ENCODE results near the gene COL6A3. TPM values are rescaled to one million over a fixed set of nuclear protein-coding genes. Genes with fewer than 3 reads are reported as not detected.

COL6A3 gene
- total RNA-seq, 6 experiments from 2014 or later = 4.5 to 21.1 (median 8.8) TPM

- 41% methylated on average over 4 of the region's 14 CpGs for WGBS (ENCODE audit: insufficient coverage, low coverage, low lambda C conversion rate, missing lambda C conversion rate)
- TF ChIP-seq POLR2A (IDR thresholded peaks at IDR 0.05) = no peak
- TF ChIP-seq, protein P1, sequence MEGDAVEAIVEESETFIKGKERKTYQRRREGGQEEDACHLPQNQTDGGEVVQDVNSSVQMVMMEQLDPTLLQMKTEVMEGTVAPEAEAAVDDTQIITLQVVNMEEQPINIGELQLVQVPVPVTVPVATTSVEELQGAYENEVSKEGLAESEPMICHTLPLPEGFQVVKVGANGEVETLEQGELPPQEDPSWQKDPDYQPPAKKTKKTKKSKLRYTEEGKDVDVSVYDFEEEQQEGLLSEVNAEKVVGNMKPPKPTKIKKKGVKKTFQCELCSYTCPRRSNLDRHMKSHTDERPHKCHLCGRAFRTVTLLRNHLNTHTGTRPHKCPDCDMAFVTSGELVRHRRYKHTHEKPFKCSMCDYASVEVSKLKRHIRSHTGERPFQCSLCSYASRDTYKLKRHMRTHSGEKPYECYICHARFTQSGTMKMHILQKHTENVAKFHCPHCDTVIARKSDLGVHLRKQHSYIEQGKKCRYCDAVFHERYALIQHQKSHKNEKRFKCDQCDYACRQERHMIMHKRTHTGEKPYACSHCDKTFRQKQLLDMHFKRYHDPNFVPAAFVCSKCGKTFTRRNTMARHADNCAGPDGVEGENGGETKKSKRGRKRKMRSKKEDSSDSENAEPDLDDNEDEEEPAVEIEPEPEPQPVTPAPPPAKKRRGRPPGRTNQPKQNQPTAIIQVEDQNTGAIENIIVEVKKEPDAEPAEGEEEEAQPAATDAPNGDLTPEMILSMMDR (IDR thresholded peaks at IDR 0.05) = no peak
- ATAC-seq = no peak
- Histone ChIP-seq H3K36me3 (no peaks in the 10 kb centered on the region), H3K27me3 (no peaks in the 10 kb centered on the region), H3K4me3 (no peak overlapping the region), H3K27ac (no peak overlapping the region), H3K4me1 (no peaks in the 10 kb centered on the region), H3K9me3 (no peaks in the 10 kb centered on the region)
- intact Hi-C loops (cut with DNase I) = no loop called here
- DNase-seq = no peak
These were observed 103.3 kb downstream of the COL6A3 start for GRCh38 chr2:237310515-237311114.

- H3K36me3 ChIP-seq = no peaks in the 10 kb centered on the region
- DNase-seq = no peak
- H3K9me3 ChIP-seq = no peaks in the 10 kb centered on the region
- no peaks in the 10 kb centered on the region for H3K27me3 ChIP-seq
- TF ChIP-seq, protein P1 (IDR thresholded peaks at IDR 0.05) = no peak
- TF ChIP-seq POLR2A (IDR thresholded peaks at IDR 0.05) = no peak
- no peak for ATAC-seq
- H3K4me1 ChIP-seq = no peaks in the 10 kb centered on the region
- intact Hi-C loops (cut with DNase I) = no loop called here
- WGBS (ENCODE audit: insufficient coverage, low coverage, low lambda C conversion rate, missing lambda C conversion rate) = 62% methylated on average over 4 of the region's 4 CpGs
- H3K27ac ChIP-seq = no peak overlapping the region
- no peak overlapping the region for H3K4me3 ChIP-seq
These were observed 104.5 kb downstream of the COL6A3 start for GRCh38 chr2:237309416-237309815.

DNA sequence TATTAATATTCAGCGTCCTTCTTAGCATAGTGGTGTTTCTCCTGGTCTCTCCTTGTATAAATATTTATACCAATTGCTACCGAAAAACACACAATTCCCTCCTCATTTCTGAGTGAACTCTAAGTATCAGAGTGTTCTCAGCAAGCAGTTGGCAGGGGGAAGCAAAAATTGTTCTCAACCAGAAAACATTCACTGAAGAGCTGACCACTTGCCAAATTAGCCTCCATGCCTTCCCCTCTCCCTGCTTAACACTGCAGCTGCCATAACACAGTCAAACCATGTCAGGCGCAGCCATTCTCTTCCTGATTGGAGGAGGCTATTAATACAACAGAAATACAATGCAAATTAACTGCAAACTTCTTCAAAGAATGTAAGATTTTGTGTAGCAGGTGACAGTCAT is 105.0 kb downstream of the COL6A3 start:
- DNase-seq = no peak
- no peaks in the 10 kb centered on the region for H3K9me3 ChIP-seq
- no peaks in the 10 kb centered on the region for H3K27me3 ChIP-seq
- H3K4me1 ChIP-seq = no peaks in the 10 kb centered on the region
- no peak for ATAC-seq
- H3K27ac ChIP-seq = no peak overlapping the region
- H3K36me3 ChIP-seq = no peaks in the 10 kb centered on the region
- intact Hi-C loops (cut with DNase I) = no loop called here
- 63% methylated on average over 3 of the region's 3 CpGs for WGBS (ENCODE audit: insufficient coverage, low coverage, low lambda C conversion rate, missing lambda C conversion rate)
- TF ChIP-seq, protein P1 (IDR thresholded peaks at IDR 0.05) = no peak
- no peak for TF ChIP-seq POLR2A (IDR thresholded peaks at IDR 0.05)
- H3K4me3 ChIP-seq = no peak overlapping the region

GRCh38 chr2:237307474-237307873 is 106.5 kb downstream of the COL6A3 start:
- Histone ChIP-seq H3K4me3 (no peak overlapping the region), H3K27ac (no peak overlapping the region), H3K9me3 (no peaks in the 10 kb centered on the region), H3K4me1 (no peaks in the 10 kb centered on the region), H3K36me3 (no peaks in the 10 kb centered on the region), H3K27me3 (no peaks in the 10 kb centered on the region)
- DNase-seq = no peak
- intact Hi-C loops (cut with DNase I) = no loop called here
- TF ChIP-seq POLR2A (IDR thresholded peaks at IDR 0.05) = no peak
- TF ChIP-seq, protein P1 (IDR thresholded peaks at IDR 0.05) = no peak
- ATAC-seq = no peak
- WGBS (ENCODE audit: insufficient coverage, low coverage, low lambda C conversion rate, missing lambda C conversion rate) = 76% methylated on average over 4 of the region's 7 CpGs

DNA sequence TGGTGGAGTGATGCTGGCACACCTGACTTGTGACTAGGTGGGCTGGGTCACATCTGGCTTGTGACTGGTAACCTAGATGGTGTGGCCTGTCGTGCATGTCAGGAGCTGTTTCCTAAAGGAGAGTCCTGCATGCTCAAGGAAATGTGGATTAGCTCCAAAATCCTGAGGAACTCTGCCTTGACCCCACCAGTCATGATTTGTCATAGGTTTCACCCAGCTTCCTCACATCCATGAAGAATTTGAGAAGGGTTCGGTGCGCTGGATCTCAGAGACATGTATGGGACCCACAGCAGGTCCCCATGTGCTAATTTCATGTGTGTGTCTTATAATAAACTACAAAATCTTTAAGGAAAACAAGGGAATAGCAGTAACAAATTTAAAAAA is 107.2 kb downstream of the COL6A3 start:
- Histone ChIP-seq H3K4me1 (no peaks in the 10 kb centered on the region), H3K27me3 (no peaks in the 10 kb centered on the region), H3K36me3 (no peaks in the 10 kb centered on the region), H3K9me3 (no peaks in the 10 kb centered on the region), H3K4me3 (no peak overlapping the region), H3K27ac (no peak overlapping the region)
- ATAC-seq (no peak), DNase-seq (no peak)
- WGBS (ENCODE audit: insufficient coverage, low coverage, low lambda C conversion rate, missing lambda C conversion rate) = 90% methylated on average over 2 of the region's 3 CpGs
- intact Hi-C loops (cut with DNase I) = no loop called here
- TF ChIP-seq, protein P1 (IDR thresholded peaks at IDR 0.05) = no peak
- no peak for TF ChIP-seq POLR2A (IDR thresholded peaks at IDR 0.05)

Measured in right lobe of liver (tissue), 6 donors.